Erythroblast (primary cell): ENCODE data around the gene KRT8.

Experiments
- GATA1 ChIP-seq: IDR thresholded peaks from 2 replicates; pipeline ENCODE4 v1.6.1; 2011; ENCODE audit warnings: low read depth, mild to moderate bottlenecking, control low read depth, low read length, moderate library complexity
- POLR2A ChIP-seq: IDR thresholded peaks from 2 replicates; pipeline ENCODE4 v1.6.1; 2011; ENCODE audit warnings: mild to moderate bottlenecking, low read length

GRCh38 chr12:52918784-52919183, 13.9 kb upstream of the KRT8 start:
- TF ChIP-seq POLR2A (no peak), GATA1 (no peak)
